Measurements from ENCODE around the gene TNNT1.

TNNT1 gene

DNA sequence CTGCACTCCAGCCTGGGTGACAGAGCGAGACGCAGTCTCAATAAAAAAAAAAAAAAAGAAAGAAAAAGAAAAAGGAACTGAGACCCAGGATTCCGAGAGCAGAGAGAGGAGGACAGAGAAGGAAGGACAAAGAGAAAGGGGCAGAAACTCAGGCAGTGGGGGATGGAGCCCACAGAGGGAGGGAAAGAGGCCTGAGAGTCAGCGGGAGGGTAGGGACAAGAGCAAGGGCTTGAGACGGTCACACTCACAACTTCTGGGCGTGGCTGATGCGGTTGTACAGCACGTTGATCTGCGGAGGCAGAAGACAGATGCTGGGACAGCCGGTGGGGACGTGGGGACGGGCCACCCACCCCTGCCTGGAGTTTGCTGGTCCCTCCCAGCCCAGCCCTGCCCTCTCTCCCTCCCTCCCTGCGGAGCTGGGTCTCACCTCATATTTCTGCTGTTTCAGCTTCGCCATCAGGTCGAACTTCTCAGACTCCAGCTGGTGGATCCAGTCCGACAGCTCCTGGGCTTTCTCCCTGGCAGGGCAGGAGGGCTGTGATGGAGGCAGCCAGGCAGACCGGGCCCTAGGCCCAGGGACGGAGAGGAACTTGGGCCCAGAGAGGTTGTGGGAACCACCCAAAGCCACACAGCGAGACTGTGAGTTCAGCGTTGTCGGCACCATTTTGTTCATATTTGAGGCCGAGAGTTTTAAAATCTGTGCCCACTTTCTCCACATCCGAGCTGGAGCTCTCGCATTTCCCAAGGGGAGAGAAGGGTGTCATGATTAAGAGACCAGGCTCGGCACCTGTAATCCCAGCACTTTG lies 15.2 kb downstream of the TNNT1 start:
- DNase-seq (ENCODE audit: low spot score in 2 of 2) (no peak), ATAC-seq (no peak)
- Mint-ChIP-seq H3K4me3 (no peak overlapping the region), H3K36me3 (no peaks in the 10 kb centered on the region), H3K27ac (no peak overlapping the region), H3K9me3 (no peaks in the 10 kb centered on the region), H3K4me1 (no peaks in the 10 kb centered on the region)

GRCh38 chr19:55132453-55133129 lies 16.4 kb downstream of the TNNT1 start:
- Mint-ChIP-seq H3K27ac (no peak overlapping the region), H3K4me1 (no peaks in the 10 kb centered on the region), H3K36me3 (no peaks in the 10 kb centered on the region), H3K4me3 (no peak overlapping the region), H3K9me3 (no peaks in the 10 kb centered on the region)
- no peak for ATAC-seq
- no peak for DNase-seq (ENCODE audit: low spot score in 2 of 2)

DNA sequence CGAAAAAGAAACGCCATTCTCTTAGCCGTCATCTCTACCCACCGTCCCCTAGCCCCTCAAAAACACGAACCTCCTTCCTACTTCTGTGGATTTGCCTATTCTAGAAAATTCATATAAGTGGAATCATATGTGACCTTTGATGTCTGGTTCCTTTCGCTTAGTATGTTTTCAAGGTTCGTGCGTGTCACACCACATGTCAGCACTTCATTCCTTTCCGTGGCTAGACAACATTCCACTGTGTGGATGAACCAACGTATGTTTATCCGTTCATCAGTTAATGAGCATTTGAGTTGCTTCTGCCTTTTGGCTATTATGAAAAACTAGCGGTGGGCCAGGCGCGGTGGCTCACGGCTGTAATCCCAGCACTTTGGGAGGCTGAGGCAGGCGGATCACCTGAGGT lies 17.6 kb downstream of the TNNT1 start:
- ATAC-seq (no peak), DNase-seq (ENCODE audit: low spot score in 2 of 2) (no peak)
- Mint-ChIP-seq H3K4me1 (no peaks in the 10 kb centered on the region), H3K27ac (no peak overlapping the region), H3K9me3 (no peaks in the 10 kb centered on the region), H3K36me3 (no peaks in the 10 kb centered on the region), H3K4me3 (no peak overlapping the region)

DNA sequence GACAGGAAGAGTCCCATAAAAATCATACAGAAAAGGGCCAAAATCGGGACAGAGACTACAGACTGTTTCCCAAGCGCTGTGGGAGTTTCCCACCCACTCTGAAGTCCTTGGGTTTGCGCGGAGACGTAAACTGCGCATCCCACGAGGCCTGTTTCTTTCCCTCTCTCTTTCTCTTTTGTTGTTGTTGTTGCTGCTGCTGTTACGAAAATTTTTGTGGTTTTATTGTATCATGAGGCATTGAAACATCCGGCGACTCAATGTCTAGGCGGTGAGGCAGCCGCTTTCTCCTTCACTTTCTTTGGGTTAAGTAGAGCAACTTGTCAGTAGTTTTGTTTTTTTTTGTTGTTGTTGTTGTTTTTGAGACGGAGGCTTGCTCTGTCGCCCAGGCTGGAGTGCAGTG lies 30.0 kb downstream of the TNNT1 start:
- no peaks in the 10 kb centered on the region for H3K9me3 Mint-ChIP-seq
- peaks cover 23% of the 10 kb centered on the region for H3K36me3 Mint-ChIP-seq
- peak overlapping the region; percentile 18 for H3K27ac Mint-ChIP-seq
- ATAC-seq (no peak), DNase-seq (ENCODE audit: low spot score in 2 of 2) (no peak)
- H3K4me1 Mint-ChIP-seq = peaks cover 48% of the 10 kb centered on the region
- H3K4me3 Mint-ChIP-seq = peak overlapping the region; percentile 99

GRCh38 chr19:55118401-55118991 lies 30.5 kb downstream of the TNNT1 start:
- ATAC-seq = no peak
- H3K36me3 Mint-ChIP-seq = peaks cover 23% of the 10 kb centered on the region
- H3K4me1 Mint-ChIP-seq = peaks cover 48% of the 10 kb centered on the region
- DNase-seq (ENCODE audit: low spot score in 2 of 2) = no peak
- peak overlapping the region; percentile 99 for H3K4me3 Mint-ChIP-seq
- no peaks in the 10 kb centered on the region for H3K9me3 Mint-ChIP-seq
- H3K27ac Mint-ChIP-seq = peak overlapping the region; percentile 93

GRCh38 chr19:55117663-55118391 lies 31.2 kb downstream of the TNNT1 start:
- ATAC-seq = peak; percentile 96
- peak; percentile 86 to 96 for DNase-seq (ENCODE audit: low spot score in 2 of 2)
- H3K27ac Mint-ChIP-seq = peak overlapping the region; percentile 93
- peaks cover 23% of the 10 kb centered on the region for H3K36me3 Mint-ChIP-seq
- H3K4me1 Mint-ChIP-seq = peaks cover 48% of the 10 kb centered on the region
- no peaks in the 10 kb centered on the region for H3K9me3 Mint-ChIP-seq
- H3K4me3 Mint-ChIP-seq = peak overlapping the region; percentile 99

DNA sequence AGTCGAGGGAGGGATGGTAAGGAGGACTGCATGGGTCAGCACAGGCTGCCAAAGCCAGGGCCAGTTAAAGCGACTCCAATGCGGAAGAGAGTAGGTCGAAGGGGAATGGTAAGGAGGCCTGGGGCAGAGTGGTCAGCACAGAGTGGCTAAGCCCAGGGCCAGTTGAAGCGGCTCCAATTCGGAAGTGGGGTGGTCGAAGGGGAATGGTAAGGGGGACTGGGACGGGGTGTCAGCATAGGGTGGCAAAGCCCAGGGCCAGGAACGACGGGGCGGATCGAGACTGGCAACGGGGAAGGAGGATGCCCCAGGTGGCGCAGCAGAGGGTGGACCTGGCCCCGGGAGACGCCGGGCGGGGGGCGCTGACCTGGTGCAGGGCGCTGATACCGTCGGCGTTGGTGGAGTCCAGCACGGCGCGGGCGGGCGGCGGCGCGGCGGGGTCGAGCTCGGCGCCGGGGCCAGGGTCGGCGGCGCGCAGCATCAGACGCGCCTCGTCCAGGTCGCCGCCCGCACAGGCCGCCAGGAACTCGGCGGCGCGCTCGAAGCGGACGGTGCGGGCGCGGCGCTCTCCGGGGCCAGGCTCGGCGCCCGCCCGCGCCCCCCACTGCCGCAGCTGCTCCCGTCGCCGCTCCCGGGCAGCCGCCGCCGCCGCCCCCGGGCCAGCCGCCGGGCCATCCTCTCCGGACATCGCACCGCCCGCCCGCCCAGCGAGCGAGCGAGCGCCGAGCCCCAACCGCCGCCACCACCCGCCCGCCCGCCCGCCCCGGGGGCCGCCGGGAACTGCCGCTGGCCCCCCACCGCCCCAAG lies 31.9 kb downstream of the TNNT1 start, which contains the start of gene PPP1R12C:
PPP1R12C (minus strand) TSS at position 779 of the 804 bp plus-strand sequence; CDS start at position 685, 94 bp downstream.
- peaks cover 23% of the 10 kb centered on the region for H3K36me3 Mint-ChIP-seq
- DNase-seq (ENCODE audit: low spot score in 2 of 2) (peak in 1 of 2 donors; percentile 63), ATAC-seq (peak; percentile 42)
- peak within 1 kb of the TSS; percentile 93 for H3K27ac Mint-ChIP-seq
- H3K4me1 Mint-ChIP-seq = peaks cover 48% of the 10 kb centered on the region
- H3K9me3 Mint-ChIP-seq = no peaks in the 10 kb centered on the region
- H3K4me3 Mint-ChIP-seq = peak within 1 kb of the TSS; percentile 99

GRCh38 chr19:55116232-55116858 lies 32.7 kb downstream of the TNNT1 start:
- H3K27ac Mint-ChIP-seq = peak overlapping the region; percentile 93
- peaks cover 23% of the 10 kb centered on the region for H3K36me3 Mint-ChIP-seq
- DNase-seq (ENCODE audit: low spot score in 2 of 2) = peak; percentile 23 to 80
- peak overlapping the region; percentile 99 for H3K4me3 Mint-ChIP-seq
- peaks cover 48% of the 10 kb centered on the region for H3K4me1 Mint-ChIP-seq
- ATAC-seq = peak; percentile 57
- H3K9me3 Mint-ChIP-seq = no peaks in the 10 kb centered on the region

DNA sequence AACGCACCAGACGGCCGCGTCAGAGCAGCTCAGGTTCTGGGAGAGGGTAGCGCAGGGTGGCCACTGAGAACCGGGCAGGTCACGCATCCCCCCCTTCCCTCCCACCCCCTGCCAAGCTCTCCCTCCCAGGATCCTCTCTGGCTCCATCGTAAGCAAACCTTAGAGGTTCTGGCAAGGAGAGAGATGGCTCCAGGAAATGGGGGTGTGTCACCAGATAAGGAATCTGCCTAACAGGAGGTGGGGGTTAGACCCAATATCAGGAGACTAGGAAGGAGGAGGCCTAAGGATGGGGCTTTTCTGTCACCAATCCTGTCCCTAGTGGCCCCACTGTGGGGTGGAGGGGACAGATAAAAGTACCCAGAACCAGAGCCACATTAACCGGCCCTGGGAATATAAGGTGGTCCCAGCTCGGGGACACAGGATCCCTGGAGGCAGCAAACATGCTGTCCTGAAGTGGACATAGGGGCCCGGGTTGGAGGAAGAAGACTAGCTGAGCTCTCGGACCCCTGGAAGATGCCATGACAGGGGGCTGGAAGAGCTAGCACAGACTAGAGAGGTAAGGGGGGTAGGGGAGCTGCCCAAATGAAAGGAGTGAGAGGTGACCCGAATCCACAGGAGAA lies 33.5 kb downstream of the TNNT1 start:
- Mint-ChIP-seq H3K9me3 (no peaks in the 10 kb centered on the region), H3K36me3 (peaks cover 29% of the 10 kb centered on the region), H3K4me1 (peaks cover 48% of the 10 kb centered on the region), H3K4me3 (peak overlapping the region; percentile 99), H3K27ac (peak overlapping the region; percentile 93)
- ATAC-seq (no peak), DNase-seq (ENCODE audit: low spot score in 2 of 2) (no peak)

- no peak for ATAC-seq
- H3K9me3 Mint-ChIP-seq = no peaks in the 10 kb centered on the region
- peaks cover 38% of the 10 kb centered on the region for H3K36me3 Mint-ChIP-seq
- peaks cover 53% of the 10 kb centered on the region for H3K4me1 Mint-ChIP-seq
- no peak for DNase-seq (ENCODE audit: low spot score in 2 of 2)
- H3K4me3 Mint-ChIP-seq = peak overlapping the region; percentile 99
- H3K27ac Mint-ChIP-seq = no peak overlapping the region
These were observed 34.4 kb downstream of the TNNT1 start for GRCh38 chr19:55114566-55115145.

DNA sequence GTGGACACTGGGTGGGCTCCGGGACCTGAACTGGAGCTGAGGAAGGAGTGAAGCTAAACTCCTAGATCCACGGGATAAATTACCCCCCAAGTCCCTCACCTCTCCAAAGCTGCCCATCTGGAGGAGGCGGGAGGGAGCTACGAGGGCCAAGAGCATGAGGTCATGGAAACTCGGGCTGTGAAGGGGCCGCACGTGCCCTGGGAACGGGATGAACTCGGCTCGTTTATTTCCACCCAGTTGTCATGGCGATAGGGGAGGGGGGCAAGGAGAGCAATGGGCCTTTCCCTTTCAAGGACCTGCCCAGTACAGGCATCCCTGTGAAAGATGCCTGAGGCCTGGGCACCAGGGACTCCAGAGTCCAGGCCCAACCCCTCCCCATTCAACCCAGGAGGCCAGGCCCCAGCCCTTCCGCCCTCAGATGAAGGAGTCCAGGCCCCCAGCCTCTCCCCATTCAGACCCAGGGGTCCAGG lies 35.4 kb downstream of the TNNT1 start:
- H3K4me3 Mint-ChIP-seq = no peak overlapping the region
- peaks cover 47% of the 10 kb centered on the region for H3K4me1 Mint-ChIP-seq
- peaks cover 46% of the 10 kb centered on the region for H3K36me3 Mint-ChIP-seq
- no peaks in the 10 kb centered on the region for H3K9me3 Mint-ChIP-seq
- ATAC-seq (no peak), DNase-seq (ENCODE audit: low spot score in 2 of 2) (no peak)
- H3K27ac Mint-ChIP-seq = no peak overlapping the region

DNA sequence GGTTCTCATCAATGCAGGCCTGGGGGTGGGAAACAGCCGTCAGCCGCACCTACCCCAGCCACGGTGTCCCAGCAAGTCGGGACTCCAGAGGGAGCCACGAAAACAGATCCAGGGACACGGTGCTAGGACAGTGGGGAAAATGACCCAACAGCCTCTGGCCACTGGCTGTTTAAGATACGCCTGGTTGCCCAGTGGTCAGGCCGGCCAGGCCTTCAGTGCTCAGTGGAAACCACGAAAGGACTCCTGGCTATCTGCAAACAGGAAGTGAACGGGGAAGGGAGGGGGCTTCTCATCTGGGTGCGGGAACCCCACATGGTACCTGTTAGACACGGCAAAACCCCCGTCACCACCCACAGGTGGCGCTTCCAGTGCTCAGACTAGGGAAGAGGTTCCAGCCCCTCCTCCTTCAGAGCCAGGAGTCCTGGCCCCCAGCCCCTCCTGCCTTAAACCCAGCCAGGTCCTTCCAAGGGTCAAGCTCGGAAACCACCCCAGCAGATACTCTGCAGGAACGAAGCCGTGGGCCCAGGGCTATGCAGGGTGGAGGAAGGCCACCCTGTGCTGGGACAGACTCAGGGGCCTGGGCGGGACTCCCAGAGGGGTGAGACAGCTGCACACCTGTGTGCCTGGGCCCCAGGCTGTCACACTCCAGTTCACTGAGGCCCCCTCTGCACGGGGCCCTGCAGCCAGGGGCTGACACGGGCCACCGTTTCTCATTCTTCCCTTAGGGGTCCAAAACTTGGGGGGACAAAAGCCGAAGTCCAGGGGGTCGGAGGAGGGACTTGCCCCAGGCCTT lies 36.0 kb downstream of the TNNT1 start:
- no peaks in the 10 kb centered on the region for H3K9me3 Mint-ChIP-seq
- no peak overlapping the region for H3K4me3 Mint-ChIP-seq
- H3K36me3 Mint-ChIP-seq = peaks cover 47% of the 10 kb centered on the region
- no peak for DNase-seq (ENCODE audit: low spot score in 2 of 2)
- no peak for ATAC-seq
- peaks cover 46% of the 10 kb centered on the region for H3K4me1 Mint-ChIP-seq
- H3K27ac Mint-ChIP-seq = no peak overlapping the region

Data from stimulated activated effector memory CD8-positive, alpha-beta T cell treated with anti-CD3 and anti-CD28 coated beads, Interleukin-12 subunit alpha, Interleukin-12 subunit beta, amount 100 ng/mL, for 72 hours (primary cell).